A673 (cell line): ENCODE measurements around the gene HDAC4.

Experiments used
- CTCF ChIP-seq: fragments of 300-800, 200-600 bp; sonication (generic); conservative IDR thresholded peaks from 2 replicates; pipeline ENCODE4 v1.5.1; 2017; ENCODE audit warnings: low read depth, mild to moderate bottlenecking, antibody characterized with exemption, low read length, moderate library complexity, mixed read lengths
- EZH2 ChIP-seq: fragments of 200-600 bp; sonication (generic); IDR thresholded peaks from 2 replicates; pipeline ENCODE4 v1.6.1; 2017; ENCODE audit warnings: borderline replicate concordance, low read depth, mild to moderate bottlenecking, mixed read lengths, antibody characterized with exemption, low read length; ENCODE audit not compliant: poor library complexity, severe bottlenecking

- TF ChIP-seq CTCF (no peak), EZH2 (no peak)
Observed at GRCh38 chr2:239163688-239164334, 237.0 kb downstream of the HDAC4 start.
